ENCODE data around the gene ZFP28. TPM values are rescaled to one million over a fixed set of nuclear protein-coding genes. Genes with fewer than 3 reads are reported as not detected.

Gene ZFP28
- total RNA-seq, 2 experiments from 2014 or later, result 3.1 to 4.4 TPM

DNA sequence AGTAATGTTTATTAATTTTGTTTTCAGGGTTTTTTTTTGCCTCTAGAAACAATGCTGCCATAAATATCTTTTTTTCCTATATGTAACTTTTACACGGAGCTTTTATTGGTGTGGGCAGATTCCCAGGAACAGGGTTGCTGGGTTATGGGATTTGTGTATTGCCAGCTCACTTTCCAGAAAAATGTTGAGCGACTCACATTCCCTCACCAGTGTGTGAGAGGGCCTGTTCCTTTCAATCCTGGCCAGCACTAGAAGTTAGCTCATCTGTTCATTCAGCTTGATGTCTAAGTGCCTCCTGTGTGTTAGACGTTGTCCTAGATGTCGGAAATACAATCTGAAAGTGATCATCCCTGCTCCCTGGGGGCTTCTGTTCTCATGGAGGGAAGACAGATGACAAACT, 58.9 kb downstream of the ZFP28 start:
- DNase-seq (no peak), ATAC-seq (no peak)
- ChIA-PET POLR2A (no interaction called here), CTCF (no interaction called here)
- Mint-ChIP-seq H3K36me3 (ENCODE audit: low read depth) (peaks cover 56% of the 10 kb centered on the region), H3K27me3 (no peaks in the 10 kb centered on the region), H3K4me3 (no peak overlapping the region), H3K4me1 (peaks cover 21% of the 10 kb centered on the region), H3K9me3 (ENCODE audit: low read depth) (peaks cover 26% of the 10 kb centered on the region), H3K27ac (no peak overlapping the region)
- intact Hi-C loops (cut with DNase I, micrococcal nuclease), result loop anchor here in 1 of 2 experiments (10.0 kb wide), 1 partner anchor 203 kb away; the partner anchor contains the start of gene ZNF582

DNA sequence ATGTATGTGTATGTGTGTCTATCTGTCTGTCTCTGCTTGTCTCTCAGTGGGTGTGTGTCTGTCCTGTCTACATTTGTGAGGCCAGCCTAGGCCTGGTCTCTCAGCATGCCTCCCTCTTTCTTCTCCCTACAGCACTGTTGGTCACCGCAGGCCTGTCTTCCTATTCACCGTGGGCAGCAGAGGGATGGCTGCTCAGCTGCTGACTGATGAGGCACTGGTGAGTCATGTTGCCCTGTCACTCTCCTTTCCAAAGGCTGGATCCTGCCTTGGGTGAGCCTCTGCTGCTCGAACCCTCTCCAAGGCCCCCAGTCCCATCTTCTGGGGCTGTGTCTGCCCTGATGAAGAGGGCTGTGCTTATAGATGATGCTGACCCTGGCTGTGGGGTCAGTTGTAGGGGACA, 62.6 kb downstream of the ZFP28 start:
- intact Hi-C loops (cut with DNase I, micrococcal nuclease), result no loop called here
- ChIA-PET POLR2A (no interaction called here), CTCF (interaction anchor here (0.6 kb wide), 1 partner anchor 846 kb away, joined by 3 read pairs; no protein-coding TSS in a partner anchor)
- Mint-ChIP-seq H3K27me3 (no peaks in the 10 kb centered on the region), H3K27ac (no peak overlapping the region), H3K4me3 (no peak overlapping the region), H3K9me3 (ENCODE audit: low read depth) (peaks cover 41% of the 10 kb centered on the region), H3K36me3 (ENCODE audit: low read depth) (peaks cover 84% of the 10 kb centered on the region), H3K4me1 (peaks cover 4% of the 10 kb centered on the region)
- ATAC-seq (no peak), DNase-seq (no peak)

DNA sequence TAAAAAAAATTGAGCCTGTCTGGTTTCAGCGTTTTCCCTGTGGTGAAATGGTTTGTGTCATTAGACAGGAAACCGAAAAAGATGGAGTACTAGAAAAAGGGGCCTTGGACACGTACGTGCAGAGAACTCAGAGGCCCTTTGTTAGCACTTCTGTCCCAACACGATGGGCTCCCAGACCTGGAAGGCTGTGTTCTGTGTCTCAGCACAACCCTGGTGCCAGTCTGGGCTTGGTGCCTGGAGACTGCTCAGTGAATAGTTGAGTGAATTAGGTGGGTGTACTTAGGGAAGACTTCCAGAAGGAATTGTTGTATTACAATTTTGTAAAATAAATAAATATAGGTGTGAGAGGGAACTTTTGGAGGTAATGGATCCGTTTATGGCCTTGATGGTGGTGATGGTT, 65.1 kb downstream of the ZFP28 start:
- ATAC-seq (no peak), DNase-seq (no peak)
- Mint-ChIP-seq H3K36me3 (ENCODE audit: low read depth) (peaks cover 86% of the 10 kb centered on the region), H3K9me3 (ENCODE audit: low read depth) (peaks cover 49% of the 10 kb centered on the region), H3K27me3 (no peaks in the 10 kb centered on the region), H3K27ac (no peak overlapping the region), H3K4me3 (no peak overlapping the region), H3K4me1 (peaks cover 2% of the 10 kb centered on the region)
- intact Hi-C loops (cut with DNase I, micrococcal nuclease), result no loop called here
- ChIA-PET CTCF (no interaction called here), POLR2A (no interaction called here)

Other genes with a start within 250 kb of the ZFP28 start
- gene ZSCAN5A, start 224.1 kb upstream of the ZFP28 start, total RNA-seq, result 1 to 10 TPM; 8.3 to 9.9 TPM
- gene ZNF582, start 145.4 kb upstream of the ZFP28 start, total RNA-seq, result 1 to 10 TPM in 1 of 2 experiments, under 1 TPM in 1; 0.98 to 1.8 TPM
- 1 to 10 TPM; 2.1 to 3.0 TPM for gene ZNF583, start 134.6 kb upstream of the ZFP28 start, total RNA-seq
- gene ZNF667, start 61.6 kb upstream of the ZFP28 start, total RNA-seq, result 1 to 10 TPM; 3.2 to 4.1 TPM
- 1 to 10 TPM; 1.4 to 1.5 TPM for gene ZNF471, start 31.1 kb upstream of the ZFP28 start, total RNA-seq
- 1 to 10 TPM; 5.0 to 5.6 TPM for gene ZNF470, start 28.5 kb downstream of the ZFP28 start, total RNA-seq
- gene ZNF71, start 56.4 kb downstream of the ZFP28 start, total RNA-seq, result 1 to 10 TPM; 4.4 to 4.6 TPM
- gene SMIM17, start 104.2 kb downstream of the ZFP28 start, total RNA-seq, result not detected
- 1 to 10 TPM; 2.8 to 4.5 TPM for gene ZNF835, start 132.8 kb downstream of the ZFP28 start, total RNA-seq